Small intestine (tissue), 7 donors: ENCODE results near the gene SLA2. TPM values are rescaled to one million over a fixed set of nuclear protein-coding genes. Genes with fewer than 3 reads are reported as not detected.
A peak's percentile ranks its signal among the peaks of the same experiment; 100 is the strongest.

ENCODE experiments used
- DNase-seq, 2 donors: peaks; one replicate each; pipeline versions ENCODE4 v3.0.0 to v3.0.0-alpha.2; 2013
- FAIRE-seq: peaks from 2 replicates; lab custom pipeline; 2012; peaks lifted over from hg19 to GRCh38; lab: Jason Lieb, UNC
- H3K27ac ChIP-seq, 3 donors: one replicate each; pipeline ENCODE4 v1.5.1; 2013; ENCODE audit warnings: low read length in 2 of 3, mild to moderate bottlenecking in 2 of 3, control low read depth in 1 of 3, inconsistent platforms in 1 of 3, low read depth in 1 of 3, moderate library complexity in 1 of 3
- H3K27me3 ChIP-seq, 3 donors: one replicate each; pipeline ENCODE4 v1.6.1; 2013; ENCODE audit warnings: low read length in 3 of 3, inconsistent platforms in 1 of 3; ENCODE audit not compliant: control insufficient read depth in 3 of 3, insufficient read depth in 3 of 3
- H3K36me3 ChIP-seq, 3 donors: one replicate each; pipeline ENCODE4 v1.6.1; 2013; ENCODE audit warnings: low read length in 3 of 3, inconsistent platforms in 1 of 3, low read depth in 1 of 3, mild to moderate bottlenecking in 1 of 3, moderate library complexity in 1 of 3; ENCODE audit not compliant: control insufficient read depth in 3 of 3, insufficient read depth in 2 of 3
- H3K4me1 ChIP-seq, 3 donors: one replicate each; pipeline ENCODE4 v1.6.1; 2013; ENCODE audit warnings: low read length in 2 of 3, inconsistent platforms in 1 of 3, low read depth in 1 of 3, mild to moderate bottlenecking in 1 of 3, moderate library complexity in 1 of 3; ENCODE audit not compliant: control insufficient read depth in 3 of 3, insufficient read depth in 2 of 3
- H3K4me3 ChIP-seq, 3 donors: one replicate each; pipeline ENCODE4 v1.5.1; 2013; ENCODE audit warnings: low read length in 3 of 3, control low read depth in 1 of 3, inconsistent platforms in 1 of 3, low read depth in 1 of 3, mild to moderate bottlenecking in 1 of 3, moderate library complexity in 1 of 3
- H3K9me3 ChIP-seq, 2 donors: one replicate each; pipeline ENCODE4 v1.6.1; 2013; ENCODE audit warnings: low read depth in 1 of 2, low read length in 1 of 2; ENCODE audit not compliant: control insufficient read depth in 2 of 2, insufficient read depth in 1 of 2
- WGBS, 3 donors: extraction: QIAGEN DNeasy Blood & Tissue Kit; methylation state at CpG; one replicate each; pipeline ENCODE4 v1.1.7; 2013; 5-methylcytosine and 5-hydroxymethylcytosine counted together
- polyA plus RNA-seq, 4 donors: library from polyadenylated mRNA; stranded (reverse) in 3 of 4; unstranded in 1 of 4; fragments of 200-250 nt in 3 of 4; fragments of 120-200 nt in 1 of 4; gene quantifications; one replicate each; pipeline versions ENCODE4 v1.2.1 to v1.2.3, GENCODE V29; 2013
- donor health status: healthy with polysubstance abuse.
- donor health status: control.
- donor health status: control.
- donor health status: Bipolar disorder and iron deficiency.
- donor health status: healthy.

SLA2 gene
- polyA plus RNA-seq, 4 donors, result 0.49 to 3.8 (median 1.4) TPM

DNA sequence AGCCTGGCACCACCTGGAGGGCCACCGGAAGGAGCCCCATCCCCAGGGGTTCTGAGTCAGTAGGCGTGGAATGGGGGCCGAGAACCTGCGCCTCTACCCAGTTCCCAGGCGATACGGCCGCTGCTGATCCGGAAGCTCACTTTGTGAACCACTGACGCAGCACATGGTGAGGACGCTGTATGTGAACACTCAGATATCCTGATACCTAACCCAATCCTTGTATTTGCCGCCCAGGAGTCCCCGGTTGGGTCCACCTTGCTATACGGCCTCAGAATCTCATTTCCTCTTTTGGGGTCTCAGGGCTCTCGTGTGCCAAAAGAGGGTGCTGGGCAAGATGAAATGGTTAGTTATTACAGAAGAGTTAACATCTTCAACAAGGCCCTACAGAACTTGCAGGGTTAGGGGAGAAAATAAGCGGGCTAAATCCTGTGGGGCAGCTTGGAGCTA is 41.0 kb downstream of the SLA2 start:
- FAIRE-seq, result no peak
- Histone ChIP-seq H3K9me3 (no peaks in the 10 kb centered on the region), H3K4me3 (peak overlapping the region in 2 of 3 donors; percentile 20 to 21), H3K36me3 (peaks cover 6 to 23% (median 8%) of the 10 kb centered on the region in 3 donors), H3K27me3 (no peaks in the 10 kb centered on the region), H3K27ac (peak overlapping the region; percentile 74 to 95 (median 74)), H3K4me1 (peaks cover 3 to 14% (median 5%) of the 10 kb centered on the region in 3 donors)
- no peak for DNase-seq
- 49 to 66% (median 54%) methylated on average over 15 of the region's 15 CpGs for WGBS, 3 donors

DNA sequence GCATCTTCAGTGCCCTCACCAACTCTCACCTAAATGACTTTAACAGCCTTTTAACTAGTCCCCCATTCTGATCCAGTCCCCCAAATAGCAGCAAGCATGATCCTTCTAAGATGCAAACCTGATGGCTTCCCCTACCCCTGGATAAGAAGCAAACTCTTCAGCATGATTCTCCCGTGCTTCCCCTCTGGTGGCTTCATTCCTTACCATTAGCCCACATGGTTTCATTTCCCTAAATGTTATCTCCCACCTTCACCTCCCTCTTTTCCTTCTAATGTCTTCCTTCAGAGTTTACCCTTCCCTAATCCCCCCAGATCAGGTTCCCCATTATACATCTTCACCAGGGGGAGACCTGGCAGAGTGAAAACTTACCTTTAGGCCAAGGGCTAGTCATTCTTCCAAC is 44.5 kb downstream of the SLA2 start:
- Histone ChIP-seq H3K4me3 (no peak overlapping the region), H3K36me3 (no peaks in the 10 kb centered on the region), H3K4me1 (peaks cover 0 to 5% (median 2%) of the 10 kb centered on the region in 3 donors), H3K27ac (no peak overlapping the region), H3K9me3 (no peaks in the 10 kb centered on the region), H3K27me3 (no peaks in the 10 kb centered on the region)
- DNase-seq, result no peak
- FAIRE-seq, result no peak
- 61 to 79% (median 64%) methylated on average over 1 of the region's 1 CpG for WGBS, 3 donors

DNA sequence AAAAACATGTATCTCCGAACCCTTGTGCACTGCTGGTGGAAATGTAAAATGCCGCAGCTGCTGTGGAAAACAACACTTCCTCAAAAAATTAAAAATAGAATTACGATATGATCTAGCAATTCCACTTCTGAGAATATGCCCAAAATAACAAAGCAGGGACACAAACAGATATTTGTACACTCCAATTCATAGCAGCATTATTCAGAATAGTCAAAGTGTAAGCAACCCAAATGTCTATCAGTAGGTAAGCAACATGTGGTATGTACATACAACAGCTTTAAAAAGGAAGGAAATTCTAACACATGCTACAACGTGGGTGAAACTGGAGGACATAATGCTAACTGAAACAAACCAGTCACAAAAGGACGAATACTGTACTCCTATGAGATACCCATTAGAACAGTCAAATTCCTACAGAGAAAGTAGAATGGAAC is 46.1 kb downstream of the SLA2 start:
- Histone ChIP-seq H3K36me3 (no peaks in the 10 kb centered on the region), H3K9me3 (no peaks in the 10 kb centered on the region), H3K4me3 (no peak overlapping the region), H3K27me3 (no peaks in the 10 kb centered on the region), H3K27ac (no peak overlapping the region), H3K4me1 (peaks cover 0 to 2% (median 0%) of the 10 kb centered on the region in 3 donors)
- 39 to 67% (median 59%) methylated on average over 5 of the region's 5 CpGs for WGBS, 3 donors
- no peak for FAIRE-seq
- no peak for DNase-seq

DNA sequence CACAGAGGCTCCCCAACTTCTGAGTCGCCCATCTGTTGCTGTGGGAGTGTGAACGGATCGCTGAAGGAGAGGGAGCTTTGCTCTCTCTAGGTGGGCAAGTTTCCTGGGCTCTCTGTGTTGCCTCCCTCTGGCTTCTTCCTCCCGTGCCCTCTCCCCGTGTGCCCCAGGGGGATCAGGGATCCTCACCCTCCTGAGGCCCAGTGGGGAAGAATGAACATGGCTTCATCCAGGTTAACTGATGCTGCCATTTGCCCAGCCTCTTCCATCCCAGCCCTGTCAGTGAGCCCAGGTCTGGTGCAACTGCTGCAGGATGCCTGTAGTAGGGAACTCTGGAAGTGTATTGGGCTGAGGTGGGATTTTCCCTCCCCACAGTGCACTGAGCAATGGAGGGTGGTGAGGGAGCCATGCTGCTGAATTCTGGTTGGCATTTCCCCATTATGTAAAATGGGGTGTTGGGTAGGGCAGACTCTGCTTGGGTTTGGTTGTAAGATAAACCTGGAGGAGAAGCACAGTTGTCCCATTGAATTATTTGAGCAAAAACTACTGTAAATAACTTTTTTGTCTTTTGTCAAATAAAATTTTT is 52.6 kb downstream of the SLA2 start:
- H3K4me1 ChIP-seq, result no peaks in the 10 kb centered on the region
- FAIRE-seq, result no peak
- no peak overlapping the region for H3K27ac ChIP-seq

DNA sequence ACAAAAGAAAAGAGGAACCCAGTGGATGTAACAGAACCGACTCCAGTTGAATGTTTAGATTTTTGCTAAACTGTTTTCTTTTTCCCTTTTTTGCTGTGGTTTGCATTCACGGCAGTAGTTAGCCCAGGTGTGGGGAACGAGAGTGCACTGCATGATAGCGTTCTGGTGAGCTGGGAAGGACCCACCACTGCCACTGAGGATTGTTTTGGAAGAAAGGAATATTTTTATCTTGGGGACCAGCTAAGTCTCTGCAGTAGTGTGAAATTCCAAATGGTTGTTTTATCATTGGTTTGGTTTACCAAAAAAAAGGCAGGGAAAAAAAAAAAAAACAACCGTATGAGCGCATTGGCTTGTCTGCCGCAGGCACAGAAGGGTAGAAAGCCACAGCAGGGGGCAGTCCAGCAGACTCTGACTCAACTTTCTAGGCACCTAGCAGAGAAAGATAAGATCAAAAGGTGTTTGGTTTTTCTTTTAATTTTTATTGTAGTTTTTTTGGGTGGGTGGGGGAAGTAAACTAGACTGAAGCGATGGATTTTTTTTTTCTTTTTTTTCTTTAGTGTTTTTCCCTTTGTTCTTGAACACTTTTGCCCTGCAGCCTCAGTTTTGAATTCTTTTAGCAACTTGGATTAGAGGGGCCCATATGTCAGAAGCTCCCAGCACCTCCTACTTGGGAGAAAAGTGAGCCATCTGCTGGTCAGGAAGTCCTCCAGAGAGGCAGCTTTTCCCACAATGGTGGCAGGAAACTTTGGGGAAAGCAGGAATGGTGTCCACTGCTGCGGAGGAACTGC is 53.9 kb downstream of the SLA2 start:
- Histone ChIP-seq H3K4me1 (no peaks in the 10 kb centered on the region), H3K9me3 (no peaks in the 10 kb centered on the region), H3K4me3 (no peak overlapping the region), H3K36me3 (peaks cover 0 to 64% (median 6%) of the 10 kb centered on the region in 3 donors), H3K27ac (no peak overlapping the region), H3K27me3 (no peaks in the 10 kb centered on the region)
- DNase-seq (peak; percentile 27 to 48), FAIRE-seq (no peak)
- WGBS, 3 donors, result 76 to 86% (median 84%) methylated on average over 9 of the region's 9 CpGs

More for the DNA sequence above, 52.6 kb downstream of the SLA2 start:
- DNase-seq, result no peak
- Histone ChIP-seq H3K9me3 (no peaks in the 10 kb centered on the region), H3K36me3 (peaks cover 0 to 52% (median 6%) of the 10 kb centered on the region in 3 donors), H3K27me3 (no peaks in the 10 kb centered on the region), H3K4me3 (no peak overlapping the region)
- WGBS, 3 donors, result 88 to 94% (median 91%) methylated on average over 5 of the region's 5 CpGs

DNA sequence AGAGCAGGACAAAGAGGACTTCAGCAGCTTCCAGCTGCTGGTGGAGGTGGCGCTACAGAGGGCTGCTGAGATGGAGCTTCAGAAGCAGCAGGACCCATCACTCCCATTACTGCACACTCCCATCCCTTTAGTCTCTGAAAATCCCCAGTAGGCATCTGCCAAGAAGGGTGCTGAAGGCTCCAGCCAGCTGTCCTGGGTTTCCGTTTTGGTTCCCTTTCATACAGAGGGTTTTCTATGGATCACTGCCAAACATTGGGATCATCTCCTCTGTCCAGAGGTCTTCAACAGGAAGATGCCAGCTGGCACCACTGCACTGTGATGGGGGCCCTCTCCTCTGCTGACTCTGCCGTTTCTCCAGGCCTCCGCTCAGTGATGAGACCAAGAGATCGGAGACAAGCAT is 54.7 kb downstream of the SLA2 start:
- no peaks in the 10 kb centered on the region for H3K27me3 ChIP-seq
- H3K9me3 ChIP-seq, result no peaks in the 10 kb centered on the region
- DNase-seq (no peak), FAIRE-seq (no peak)
- no peak overlapping the region for H3K27ac ChIP-seq
- no peak overlapping the region for H3K4me3 ChIP-seq
- H3K36me3 ChIP-seq, result peaks cover 0 to 70% (median 6%) of the 10 kb centered on the region in 3 donors
- no peaks in the 10 kb centered on the region for H3K4me1 ChIP-seq
- 82 to 90% (median 87%) methylated on average over 5 of the region's 5 CpGs for WGBS, 3 donors

DNA sequence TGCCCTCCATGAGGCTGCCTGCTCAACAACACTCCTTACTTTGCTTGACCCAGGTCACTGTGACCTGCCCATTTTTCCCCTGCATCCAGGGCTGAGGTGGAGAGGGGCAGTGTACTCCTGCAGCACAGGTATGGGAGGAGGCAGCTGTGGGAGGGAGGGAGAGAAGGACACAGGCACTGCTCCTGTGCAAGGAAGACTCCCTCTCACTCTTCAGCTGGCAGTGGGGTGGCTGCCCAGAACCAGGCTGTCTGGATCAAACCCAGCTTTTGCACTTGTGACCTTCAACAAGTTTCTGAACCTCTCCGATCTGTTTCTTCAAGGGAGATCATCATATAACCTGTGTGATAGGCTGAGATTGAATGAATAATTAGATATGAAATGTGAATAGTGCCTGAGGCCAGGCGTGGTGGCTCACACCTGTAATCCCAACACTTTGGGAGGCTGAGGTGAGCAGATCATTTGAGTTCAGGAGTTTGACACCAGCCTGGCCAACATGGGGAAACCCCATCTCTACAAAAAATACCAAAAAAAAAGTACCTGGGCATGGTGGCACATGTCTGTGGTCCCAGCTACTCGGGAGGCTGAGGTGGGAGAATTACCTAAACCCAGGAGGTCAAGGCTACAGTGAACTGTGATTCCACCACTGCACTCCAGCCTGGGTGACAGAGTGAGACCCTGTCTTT is 58.5 kb downstream of the SLA2 start:
- Histone ChIP-seq H3K9me3 (no peaks in the 10 kb centered on the region), H3K4me3 (no peak overlapping the region), H3K27me3 (no peaks in the 10 kb centered on the region), H3K36me3 (peaks cover 0 to 77% (median 6%) of the 10 kb centered on the region in 3 donors), H3K4me1 (peaks cover 0 to 10% (median 0%) of the 10 kb centered on the region in 3 donors), H3K27ac (no peak overlapping the region)
- no peak for FAIRE-seq
- no peak for DNase-seq
- 82 to 89% (median 87%) methylated on average over 3 of the region's 3 CpGs for WGBS, 3 donors

DNA sequence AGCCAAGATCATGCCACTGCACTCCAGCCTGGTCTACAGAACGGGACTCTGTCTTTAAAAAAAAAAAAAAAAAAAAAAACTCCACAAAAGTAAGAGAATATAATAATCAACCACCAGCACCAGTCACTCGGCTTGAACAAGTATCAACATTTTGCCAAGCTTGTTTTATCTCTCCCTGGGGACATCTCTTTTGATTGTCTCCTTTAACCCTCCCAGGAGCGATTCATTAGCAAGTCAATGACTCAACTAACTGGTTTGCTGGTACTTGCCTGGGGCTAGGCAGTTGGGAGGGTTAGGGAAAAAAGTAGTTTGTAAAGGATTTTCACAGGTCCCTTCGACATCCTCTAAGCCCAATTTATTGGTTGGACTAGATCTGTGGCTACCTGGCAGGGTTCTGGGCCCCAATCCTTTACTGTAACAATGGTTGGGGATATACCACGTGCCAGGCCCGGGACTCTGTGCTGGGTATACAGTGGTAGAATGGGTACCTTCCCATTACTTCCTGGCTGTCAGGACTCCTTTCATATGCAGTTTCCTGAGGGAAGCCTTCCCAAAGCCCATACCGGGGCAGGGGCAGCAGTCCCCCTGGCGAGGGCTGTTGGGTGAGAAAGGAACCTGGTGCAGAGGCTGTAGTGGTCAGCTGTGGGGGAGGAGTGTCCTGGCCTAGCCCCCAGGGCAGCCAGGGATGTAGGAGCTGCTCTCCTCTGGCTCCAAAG is 60.4 kb downstream of the SLA2 start:
- Histone ChIP-seq H3K27ac (no peak overlapping the region), H3K4me1 (peaks cover 0 to 18% (median 0%) of the 10 kb centered on the region in 3 donors), H3K4me3 (no peak overlapping the region), H3K36me3 (peaks cover 0 to 77% (median 3%) of the 10 kb centered on the region in 3 donors), H3K27me3 (no peaks in the 10 kb centered on the region), H3K9me3 (no peaks in the 10 kb centered on the region)
- no peak for DNase-seq
- 78 to 90% (median 86%) methylated on average over 8 of the region's 8 CpGs for WGBS, 3 donors
- no peak for FAIRE-seq
